ENCODE results near the gene ARID4B. TPM values are rescaled to one million over a fixed set of nuclear protein-coding genes. Genes with fewer than 3 reads are reported as not detected.

Gene ARID4B
- total and polyA plus RNA-seq, 2 donors (not counting 1 experiment from before 2014, with no cell fraction given), result 15.3 to 42.4 TPM

DNA sequence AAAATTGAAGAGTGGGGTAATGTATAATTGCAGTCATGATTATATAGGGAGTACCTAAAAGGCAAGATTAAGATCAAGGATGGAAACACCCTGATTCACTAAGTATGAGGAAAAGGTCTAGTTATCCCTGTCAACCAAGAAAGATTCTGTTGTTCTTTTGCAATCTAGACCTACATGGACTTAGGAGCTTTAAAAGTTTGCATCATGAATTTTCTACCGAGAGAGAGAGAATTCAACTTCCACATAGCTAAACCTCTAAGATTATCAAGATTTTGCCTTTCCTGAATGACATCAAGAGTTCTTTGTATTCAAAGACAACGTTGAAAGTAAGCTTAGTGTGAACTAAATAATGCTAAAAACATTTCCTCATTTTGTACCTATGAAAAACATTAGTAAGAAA is 88.1 kb downstream of the ARID4B start:
- peak in 1 of 2 donors; percentile 8 for DNase-seq (ENCODE audit: low read depth in 2 of 2)
- H3K27me3 ChIP-seq (ENCODE audit: control insufficient read depth, insufficient read depth, low read length), result no peaks in the 10 kb centered on the region
- TF ChIP-seq EZH2 (IDR thresholded peaks at IDR 0.05; ENCODE audit: low read length, missing control alignments), result no peak
- TF ChIP-seq, protein P1, sequence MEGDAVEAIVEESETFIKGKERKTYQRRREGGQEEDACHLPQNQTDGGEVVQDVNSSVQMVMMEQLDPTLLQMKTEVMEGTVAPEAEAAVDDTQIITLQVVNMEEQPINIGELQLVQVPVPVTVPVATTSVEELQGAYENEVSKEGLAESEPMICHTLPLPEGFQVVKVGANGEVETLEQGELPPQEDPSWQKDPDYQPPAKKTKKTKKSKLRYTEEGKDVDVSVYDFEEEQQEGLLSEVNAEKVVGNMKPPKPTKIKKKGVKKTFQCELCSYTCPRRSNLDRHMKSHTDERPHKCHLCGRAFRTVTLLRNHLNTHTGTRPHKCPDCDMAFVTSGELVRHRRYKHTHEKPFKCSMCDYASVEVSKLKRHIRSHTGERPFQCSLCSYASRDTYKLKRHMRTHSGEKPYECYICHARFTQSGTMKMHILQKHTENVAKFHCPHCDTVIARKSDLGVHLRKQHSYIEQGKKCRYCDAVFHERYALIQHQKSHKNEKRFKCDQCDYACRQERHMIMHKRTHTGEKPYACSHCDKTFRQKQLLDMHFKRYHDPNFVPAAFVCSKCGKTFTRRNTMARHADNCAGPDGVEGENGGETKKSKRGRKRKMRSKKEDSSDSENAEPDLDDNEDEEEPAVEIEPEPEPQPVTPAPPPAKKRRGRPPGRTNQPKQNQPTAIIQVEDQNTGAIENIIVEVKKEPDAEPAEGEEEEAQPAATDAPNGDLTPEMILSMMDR (conservative IDR thresholded peaks at IDR 0.05 in 1 of 2, IDR thresholded peaks at IDR 0.05 in 1 of 2; ENCODE audit: low read depth in 1 of 2, low read length in 2 of 2), result no peak
- no peak overlapping the region for H2AFZ ChIP-seq (ENCODE audit: low read length)
- no peak overlapping the region for H3K27ac ChIP-seq (ENCODE audit: insufficient read depth, low read length)
- H3K4me3 ChIP-seq (replicated peaks in 1 of 4; ENCODE audit: control extremely low read depth in 1 of 4, insufficient read depth in 1 of 4, low read depth in 3 of 4, low read length in 4 of 4), result no peak overlapping the region
- H3K9me3 ChIP-seq (ENCODE audit: control insufficient read depth, insufficient read depth, low read depth, low read length), result no peaks in the 10 kb centered on the region
- no peaks in the 10 kb centered on the region for H3K36me3 ChIP-seq (ENCODE audit: control insufficient read depth, insufficient read depth, low read length)
- no peaks in the 10 kb centered on the region for H4K20me1 ChIP-seq (ENCODE audit: control insufficient read depth, extremely low read depth, insufficient read depth, low read length)
- H3K79me2 ChIP-seq (ENCODE audit: control insufficient read depth, insufficient read depth, low read length), result no peaks in the 10 kb centered on the region
- no peak overlapping the region for H3K9ac ChIP-seq (ENCODE audit: insufficient read depth, low read length)
- no peaks in the 10 kb centered on the region for H3K4me1 ChIP-seq (ENCODE audit: control insufficient read depth, extremely low read depth, insufficient read depth, low read length)
- no peak overlapping the region for H3K4me2 ChIP-seq (ENCODE audit: extremely low read depth, insufficient read depth, low read length)

DNA sequence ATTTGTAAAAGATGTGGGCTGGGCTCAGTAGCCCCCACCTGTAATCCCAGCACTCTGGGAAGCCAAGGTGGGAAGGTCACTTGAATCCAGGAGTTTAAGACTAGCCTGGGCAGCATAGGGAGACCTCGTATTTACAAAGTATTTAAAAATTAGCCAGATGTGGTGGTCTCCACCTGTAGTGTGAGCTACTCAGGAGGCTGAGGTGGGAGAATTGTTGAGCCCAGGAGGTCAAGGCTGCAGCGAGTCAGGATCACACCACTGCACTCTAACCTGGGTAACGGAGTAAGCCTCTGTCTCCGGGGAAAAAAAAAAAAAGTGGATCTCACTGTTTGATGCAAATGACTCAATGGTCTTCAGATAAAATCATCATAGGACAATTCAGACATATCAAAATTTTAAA is 89.4 kb downstream of the ARID4B start:
- no peak for DNase-seq (ENCODE audit: low read depth in 2 of 2)
- Histone ChIP-seq H3K4me1 (ENCODE audit: control insufficient read depth, extremely low read depth, insufficient read depth, low read length) (no peaks in the 10 kb centered on the region), H3K27ac (ENCODE audit: insufficient read depth, low read length) (no peak overlapping the region), H3K4me3 (replicated peaks in 1 of 4; ENCODE audit: control extremely low read depth in 1 of 4, insufficient read depth in 1 of 4, low read depth in 3 of 4, low read length in 4 of 4) (no peak overlapping the region), H3K79me2 (ENCODE audit: control insufficient read depth, insufficient read depth, low read length) (no peaks in the 10 kb centered on the region), H3K4me2 (ENCODE audit: extremely low read depth, insufficient read depth, low read length) (no peak overlapping the region), H4K20me1 (ENCODE audit: control insufficient read depth, extremely low read depth, insufficient read depth, low read length) (no peaks in the 10 kb centered on the region), H2AFZ (ENCODE audit: low read length) (no peak overlapping the region), H3K36me3 (ENCODE audit: control insufficient read depth, insufficient read depth, low read length) (no peaks in the 10 kb centered on the region), H3K9me3 (ENCODE audit: control insufficient read depth, insufficient read depth, low read depth, low read length) (no peaks in the 10 kb centered on the region), H3K27me3 (ENCODE audit: control insufficient read depth, insufficient read depth, low read length) (no peaks in the 10 kb centered on the region), H3K9ac (ENCODE audit: insufficient read depth, low read length) (no peak overlapping the region)
- TF ChIP-seq EZH2 (IDR thresholded peaks at IDR 0.05; ENCODE audit: low read length, missing control alignments), result no peak
- TF ChIP-seq, protein P1 (conservative IDR thresholded peaks at IDR 0.05 in 1 of 2, IDR thresholded peaks at IDR 0.05 in 1 of 2; ENCODE audit: low read depth in 1 of 2, low read length in 2 of 2), result no peak

DNA sequence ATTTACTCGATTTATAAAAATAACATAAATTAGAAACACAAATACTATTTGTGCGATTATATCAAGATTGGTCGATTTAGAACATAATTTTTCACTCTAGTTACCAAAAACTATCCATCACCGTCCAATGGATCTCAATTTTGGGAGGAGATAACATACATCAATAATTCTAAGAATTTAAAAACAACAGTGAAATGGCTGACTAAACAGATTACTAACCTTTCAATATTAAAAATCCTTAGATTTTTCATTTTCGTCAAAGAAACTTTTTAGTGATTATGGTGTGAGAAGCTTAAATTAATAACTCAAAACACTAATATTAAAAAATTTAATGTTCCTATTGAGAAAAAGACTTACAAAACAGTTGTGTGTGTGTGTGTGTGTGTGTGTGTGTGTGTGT is 91.9 kb downstream of the ARID4B start:
- DNase-seq (ENCODE audit: low read depth in 2 of 2), result no peak
- H3K9ac ChIP-seq (ENCODE audit: insufficient read depth, low read length), result no peak overlapping the region
- no peaks in the 10 kb centered on the region for H3K27me3 ChIP-seq (ENCODE audit: control insufficient read depth, insufficient read depth, low read length)
- no peaks in the 10 kb centered on the region for H3K79me2 ChIP-seq (ENCODE audit: control insufficient read depth, insufficient read depth, low read length)
- no peak overlapping the region for H2AFZ ChIP-seq (ENCODE audit: low read length)
- no peaks in the 10 kb centered on the region for H3K36me3 ChIP-seq (ENCODE audit: control insufficient read depth, insufficient read depth, low read length)
- no peaks in the 10 kb centered on the region for H3K4me1 ChIP-seq (ENCODE audit: control insufficient read depth, extremely low read depth, insufficient read depth, low read length)
- TF ChIP-seq EZH2 (IDR thresholded peaks at IDR 0.05; ENCODE audit: low read length, missing control alignments), result no peak
- TF ChIP-seq, protein P1 (conservative IDR thresholded peaks at IDR 0.05 in 1 of 2, IDR thresholded peaks at IDR 0.05 in 1 of 2; ENCODE audit: low read depth in 1 of 2, low read length in 2 of 2), result no peak
- no peak overlapping the region for H3K4me2 ChIP-seq (ENCODE audit: extremely low read depth, insufficient read depth, low read length)
- no peaks in the 10 kb centered on the region for H3K9me3 ChIP-seq (ENCODE audit: control insufficient read depth, insufficient read depth, low read depth, low read length)
- H3K27ac ChIP-seq (ENCODE audit: insufficient read depth, low read length), result no peak overlapping the region
- H3K4me3 ChIP-seq (replicated peaks in 1 of 4; ENCODE audit: control extremely low read depth in 1 of 4, insufficient read depth in 1 of 4, low read depth in 3 of 4, low read length in 4 of 4), result no peak overlapping the region
- H4K20me1 ChIP-seq (ENCODE audit: control insufficient read depth, extremely low read depth, insufficient read depth, low read length), result no peaks in the 10 kb centered on the region
